H1 (cell line): Measurements from ENCODE around the gene MBD5. TPM values are rescaled to one million over a fixed set of nuclear protein-coding genes. Genes with fewer than 3 reads are reported as not detected.
A peak's percentile ranks its signal among the peaks of the same experiment; 100 is the strongest.

Experiments used
- CTBP2 ChIP-seq: IDR thresholded peaks from 2 replicates; pipeline ENCODE4 v1.7.0; 2011; ENCODE audit warnings: borderline replicate concordance, mild to moderate bottlenecking, moderate library complexity, mixed read lengths, low read length; ENCODE audit not compliant: insufficient read depth, insufficient read length
- TCF12 ChIP-seq: IDR thresholded peaks from 2 replicates; pipeline ENCODE4 v1.6.1; 2011; ENCODE audit warnings: low read depth, mild to moderate bottlenecking, low read length
- polyA plus RNA-seq, 7 experiments: library from polyadenylated mRNA; depleted of rRNA in 3 of 7; stranded (reverse) in 5 of 7; unstranded in 2 of 7; fragments of >200 nt in 5 of 7; fragments of 200-250 nt in 2 of 7; gene quantifications; 1 replicate in 5 of 7; 2 replicates in 1 of 7; 4 replicates in 1 of 7; pipeline versions ENCODE4 v1.2.1 to v1.2.3, GENCODE V29; 2011 to 2013; ENCODE audit warnings: missing spikeins in 2 of 7, mixed read lengths in 2 of 7
- total RNA-seq: library from RNA; stranded (reverse); fragmentation: NEBNext Ultra II Directional; extraction: Animal tissue kit (Norgen Biotek cat#: 25700); gene quantifications from 2 replicates; pipeline ENCODE4 v1.2.1, GENCODE V29; 2021

MBD5 gene
- total and polyA plus RNA-seq, 2 of the 8 experiments (the other 6 are each of a cell fraction or from before 2014, with no cell fraction given), result 9.7 to 29.4 TPM

- TF ChIP-seq TCF12 (no peak), CTBP2 (peak; percentile 25)
- TF ChIP-seq, all 59 proteins: peak for 6
Measured at GRCh38 chr2:148201075-148202004, 180.4 kb downstream of the MBD5 start (continued).
